Measurements from ENCODE around the gene DDX46.

DNA sequence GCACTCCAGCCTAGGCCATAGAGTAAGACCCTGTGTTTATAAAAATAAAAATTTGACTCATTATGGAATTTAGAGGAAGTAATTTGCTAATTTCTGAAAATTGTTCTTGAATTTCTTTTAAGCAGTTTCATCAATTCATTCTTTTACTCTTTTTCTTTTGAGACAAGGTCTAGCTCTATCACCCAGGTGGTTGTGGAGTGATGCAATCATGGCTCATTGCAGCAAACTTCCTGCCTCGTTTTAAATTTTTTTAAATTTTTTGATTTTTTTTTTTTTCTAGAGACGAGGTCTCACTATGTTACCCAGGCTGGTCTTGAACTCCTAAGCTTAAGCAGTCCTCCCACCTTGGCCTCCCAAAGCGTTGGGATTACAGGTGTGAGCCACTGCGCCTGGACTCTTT lies 23.3 kb upstream of the DDX46 start:
- TF ChIP-seq, protein P1, sequence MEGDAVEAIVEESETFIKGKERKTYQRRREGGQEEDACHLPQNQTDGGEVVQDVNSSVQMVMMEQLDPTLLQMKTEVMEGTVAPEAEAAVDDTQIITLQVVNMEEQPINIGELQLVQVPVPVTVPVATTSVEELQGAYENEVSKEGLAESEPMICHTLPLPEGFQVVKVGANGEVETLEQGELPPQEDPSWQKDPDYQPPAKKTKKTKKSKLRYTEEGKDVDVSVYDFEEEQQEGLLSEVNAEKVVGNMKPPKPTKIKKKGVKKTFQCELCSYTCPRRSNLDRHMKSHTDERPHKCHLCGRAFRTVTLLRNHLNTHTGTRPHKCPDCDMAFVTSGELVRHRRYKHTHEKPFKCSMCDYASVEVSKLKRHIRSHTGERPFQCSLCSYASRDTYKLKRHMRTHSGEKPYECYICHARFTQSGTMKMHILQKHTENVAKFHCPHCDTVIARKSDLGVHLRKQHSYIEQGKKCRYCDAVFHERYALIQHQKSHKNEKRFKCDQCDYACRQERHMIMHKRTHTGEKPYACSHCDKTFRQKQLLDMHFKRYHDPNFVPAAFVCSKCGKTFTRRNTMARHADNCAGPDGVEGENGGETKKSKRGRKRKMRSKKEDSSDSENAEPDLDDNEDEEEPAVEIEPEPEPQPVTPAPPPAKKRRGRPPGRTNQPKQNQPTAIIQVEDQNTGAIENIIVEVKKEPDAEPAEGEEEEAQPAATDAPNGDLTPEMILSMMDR (IDR thresholded peaks at IDR 0.05; ENCODE audit: low read depth, low read length): no peak
- no peak for TF ChIP-seq EZH2phosphoT487 (IDR thresholded peaks at IDR 0.05; ENCODE audit: low read depth)
